GM13976 (cell line): ENCODE results near the gene GPR55.

ENCODE experiments used
- DNase-seq: peaks from one replicate; pipeline ENCODE4 v3.0.0; 2012; ENCODE audit warnings: low spot score
- in situ Hi-C: fragments of 300-500 bp; cut with MboI; formaldehyde crosslinking; loops from one replicate; pipeline ENCODE4 v1.12.0; 2022; ENCODE audit warnings: low sequenced_read_pairs, mixed read lengths, inconsistent platforms; ENCODE audit not compliant: unreplicated experiment
- TF ChIP-seq, protein P1 (sequence below): IDR thresholded peaks from 2 replicates; pipeline ENCODE4 v1.5.1; 2012; ENCODE audit warnings: borderline replicate concordance, mild to moderate bottlenecking; ENCODE audit not compliant: insufficient read depth; ENCODE audit errors: extremely low read depth, missing control alignments, control extremely low read depth

The GPR55 gene

DNA sequence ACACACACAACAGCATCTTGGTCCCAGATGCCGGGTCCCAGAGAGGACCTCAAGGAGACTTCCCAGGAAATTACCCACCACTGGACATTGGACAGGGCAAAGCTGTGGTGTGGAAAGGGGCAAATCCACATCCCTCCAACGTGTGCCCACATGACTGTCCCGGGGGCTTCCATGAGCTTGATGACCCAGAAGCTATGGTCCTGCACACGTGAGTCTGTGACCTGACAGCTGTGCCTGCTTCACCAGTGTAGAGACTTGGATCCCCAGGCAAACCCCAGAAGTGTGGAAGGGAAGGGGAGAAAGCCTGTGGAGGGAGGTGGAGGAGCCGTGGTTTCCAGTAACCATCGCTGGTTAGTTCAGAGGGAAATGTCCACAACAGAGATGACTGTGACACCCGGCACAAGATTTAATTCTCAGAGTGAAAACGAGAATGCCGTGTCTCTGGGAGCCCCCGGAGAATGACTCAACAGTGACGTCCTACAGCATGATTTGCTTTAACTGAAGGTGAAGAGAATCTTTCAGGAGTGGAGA is 19.1 kb upstream of the GPR55 start:
- peak; percentile 84 for DNase-seq
- TF ChIP-seq, protein P1, sequence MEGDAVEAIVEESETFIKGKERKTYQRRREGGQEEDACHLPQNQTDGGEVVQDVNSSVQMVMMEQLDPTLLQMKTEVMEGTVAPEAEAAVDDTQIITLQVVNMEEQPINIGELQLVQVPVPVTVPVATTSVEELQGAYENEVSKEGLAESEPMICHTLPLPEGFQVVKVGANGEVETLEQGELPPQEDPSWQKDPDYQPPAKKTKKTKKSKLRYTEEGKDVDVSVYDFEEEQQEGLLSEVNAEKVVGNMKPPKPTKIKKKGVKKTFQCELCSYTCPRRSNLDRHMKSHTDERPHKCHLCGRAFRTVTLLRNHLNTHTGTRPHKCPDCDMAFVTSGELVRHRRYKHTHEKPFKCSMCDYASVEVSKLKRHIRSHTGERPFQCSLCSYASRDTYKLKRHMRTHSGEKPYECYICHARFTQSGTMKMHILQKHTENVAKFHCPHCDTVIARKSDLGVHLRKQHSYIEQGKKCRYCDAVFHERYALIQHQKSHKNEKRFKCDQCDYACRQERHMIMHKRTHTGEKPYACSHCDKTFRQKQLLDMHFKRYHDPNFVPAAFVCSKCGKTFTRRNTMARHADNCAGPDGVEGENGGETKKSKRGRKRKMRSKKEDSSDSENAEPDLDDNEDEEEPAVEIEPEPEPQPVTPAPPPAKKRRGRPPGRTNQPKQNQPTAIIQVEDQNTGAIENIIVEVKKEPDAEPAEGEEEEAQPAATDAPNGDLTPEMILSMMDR: no peak
- in situ Hi-C loops: loop anchor here (5.0 kb wide), 1 partner anchor 43 kb away; no protein-coding TSS in a partner anchor

DNA sequence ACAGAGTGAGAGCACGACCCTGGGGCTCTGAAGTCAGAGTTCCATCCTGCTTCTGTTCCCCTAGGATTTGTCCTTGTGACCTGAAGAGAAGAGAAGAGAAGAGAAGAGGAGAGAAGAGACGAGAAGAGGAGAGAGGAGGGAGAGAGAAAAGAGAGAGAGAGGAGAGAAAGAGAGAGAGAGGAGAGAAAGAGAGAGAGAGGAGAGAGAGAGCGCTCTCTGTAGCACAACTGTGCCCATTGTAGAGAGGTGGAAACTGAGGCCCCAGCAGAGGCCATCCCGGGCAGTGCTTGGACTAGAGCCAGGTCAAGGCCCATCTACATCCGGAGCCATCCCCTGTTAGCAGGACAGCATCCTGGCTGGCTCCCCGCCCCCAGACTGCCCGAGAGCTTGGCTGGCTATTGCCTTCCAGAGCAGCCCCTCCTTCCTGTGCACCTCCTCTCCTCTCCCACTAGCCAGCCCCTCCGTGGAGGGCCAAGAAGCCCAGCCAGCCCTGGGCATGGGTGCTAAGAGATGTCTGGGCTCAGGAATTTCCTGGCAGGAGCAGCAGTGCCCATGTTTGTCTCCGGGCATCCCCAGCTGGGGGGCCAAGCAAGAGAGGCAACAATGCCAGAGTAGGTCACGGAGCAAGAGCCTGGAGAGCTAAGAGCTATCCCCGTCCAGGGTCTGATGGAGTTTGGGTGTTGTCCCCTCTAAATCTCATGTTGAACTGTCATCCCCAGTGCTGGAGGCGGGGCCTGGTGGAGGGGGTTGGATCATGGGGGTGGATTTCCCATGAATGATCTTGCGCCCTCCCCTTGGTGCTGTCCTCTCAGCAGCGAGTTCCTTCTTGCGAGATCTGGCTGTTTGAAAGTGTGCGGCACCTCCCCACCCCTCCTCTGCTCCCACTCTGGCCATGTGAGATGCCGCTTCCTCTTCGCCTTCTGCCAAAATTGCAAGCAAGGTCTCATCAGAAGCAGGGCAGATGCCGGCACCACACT is 18.2 kb upstream of the GPR55 start:
- TF ChIP-seq, protein P1: no peak
- DNase-seq: peak; percentile 87

DNA sequence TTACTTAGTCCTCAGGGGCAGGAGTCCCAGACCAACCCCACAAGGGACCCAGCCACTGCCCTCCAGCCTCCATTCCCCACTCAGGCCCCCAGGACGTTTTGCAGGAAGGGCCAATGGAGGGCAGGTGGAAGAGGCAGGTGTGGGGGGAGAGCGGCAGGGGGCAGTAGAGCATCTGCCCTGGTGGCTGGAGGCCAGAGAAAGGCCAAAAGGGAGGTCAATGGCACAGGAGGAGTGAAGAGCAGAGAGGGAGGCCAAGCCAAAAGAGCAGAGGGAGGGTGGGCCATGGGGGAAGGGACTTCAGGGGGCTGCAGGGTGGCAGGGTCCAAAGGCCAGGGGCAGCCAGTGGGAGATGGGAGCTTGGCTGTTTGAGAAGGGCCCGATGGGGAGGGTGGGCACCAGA is 17.3 kb upstream of the GPR55 start:
- TF ChIP-seq, protein P1: peak; percentile 78
- in situ Hi-C loops: loop anchor here (5.0 kb wide), 1 partner anchor 45 kb away; no protein-coding TSS in a partner anchor
- DNase-seq: peak; percentile 79

More for the DNA sequence above, 18.2 kb upstream of the GPR55 start:
- in situ Hi-C loops: loop anchor here (5.0 kb wide), 1 partner anchor 44 kb away; no protein-coding TSS in a partner anchor

DNA sequence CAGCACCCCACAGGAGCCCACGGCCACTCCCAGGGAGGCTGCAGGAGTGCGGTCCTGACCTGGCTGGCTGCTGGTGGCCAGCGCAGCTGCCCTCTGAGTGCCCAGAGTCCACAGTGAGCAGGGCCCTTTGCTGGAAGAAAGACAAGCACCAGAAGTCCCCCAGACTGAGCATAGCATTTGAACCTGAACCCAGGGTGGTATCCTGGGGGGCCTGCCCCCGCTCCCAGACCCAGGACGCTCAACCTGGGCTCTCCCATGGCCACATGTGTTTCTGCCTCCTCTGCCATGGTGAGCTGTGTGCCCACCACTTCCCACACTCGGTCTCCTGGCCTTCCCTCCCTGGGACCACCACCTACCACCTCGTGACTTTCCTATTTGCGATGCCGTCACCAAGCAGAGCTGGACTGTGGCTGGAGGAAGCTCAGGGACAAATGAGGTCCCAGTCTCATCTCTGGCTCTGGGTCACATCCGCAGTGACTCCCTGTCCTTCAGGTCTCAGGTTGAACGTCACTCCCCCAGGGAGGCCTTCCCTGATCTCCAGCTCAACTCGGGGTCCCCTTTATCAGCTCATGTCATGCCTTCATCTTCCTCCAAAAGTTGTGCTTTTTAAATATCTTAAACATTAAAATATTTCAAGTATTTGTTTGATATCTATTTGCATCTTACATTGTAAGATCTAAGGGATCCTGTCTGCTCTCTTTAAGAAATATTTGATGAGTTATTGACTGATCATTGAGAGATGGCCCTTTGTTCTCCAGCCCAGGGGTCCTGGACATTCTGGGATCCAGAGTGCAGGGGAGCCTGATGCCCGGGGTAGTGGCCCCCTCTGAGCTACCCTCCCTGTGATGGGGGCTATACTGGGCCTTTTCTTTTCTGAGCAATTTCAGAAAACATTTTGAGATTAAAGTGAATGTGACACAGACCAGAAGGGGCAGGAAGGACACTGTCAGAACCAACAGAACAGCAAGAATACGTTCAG is 16.4 kb upstream of the GPR55 start:
- TF ChIP-seq, protein P1: no peak
- DNase-seq: no peak
- in situ Hi-C loops: loop anchor here (5.0 kb wide), 1 partner anchor 46 kb away; no protein-coding TSS in a partner anchor

DNA sequence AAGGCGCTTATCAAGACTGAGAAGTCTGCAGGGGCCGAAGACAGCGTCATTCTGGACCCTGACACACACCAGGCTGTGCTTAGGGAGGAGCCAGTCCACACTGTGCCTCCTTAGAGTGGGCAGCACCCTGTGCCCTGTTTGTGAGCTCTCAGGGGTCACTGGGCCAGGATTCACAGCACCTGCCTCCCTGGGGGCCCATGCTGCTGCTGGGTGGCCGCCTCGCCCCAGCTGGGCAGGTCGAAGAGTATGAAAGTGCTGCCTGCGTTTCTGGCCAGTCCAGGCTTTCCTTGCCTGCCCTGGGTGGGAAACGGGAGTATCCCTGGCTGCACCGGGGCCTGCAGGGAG is 15.4 kb upstream of the GPR55 start:
- in situ Hi-C loops: loop anchor here (5.0 kb wide), 1 partner anchor 47 kb away; no protein-coding TSS in a partner anchor
- no peak for DNase-seq
- TF ChIP-seq, protein P1: no peak

DNA sequence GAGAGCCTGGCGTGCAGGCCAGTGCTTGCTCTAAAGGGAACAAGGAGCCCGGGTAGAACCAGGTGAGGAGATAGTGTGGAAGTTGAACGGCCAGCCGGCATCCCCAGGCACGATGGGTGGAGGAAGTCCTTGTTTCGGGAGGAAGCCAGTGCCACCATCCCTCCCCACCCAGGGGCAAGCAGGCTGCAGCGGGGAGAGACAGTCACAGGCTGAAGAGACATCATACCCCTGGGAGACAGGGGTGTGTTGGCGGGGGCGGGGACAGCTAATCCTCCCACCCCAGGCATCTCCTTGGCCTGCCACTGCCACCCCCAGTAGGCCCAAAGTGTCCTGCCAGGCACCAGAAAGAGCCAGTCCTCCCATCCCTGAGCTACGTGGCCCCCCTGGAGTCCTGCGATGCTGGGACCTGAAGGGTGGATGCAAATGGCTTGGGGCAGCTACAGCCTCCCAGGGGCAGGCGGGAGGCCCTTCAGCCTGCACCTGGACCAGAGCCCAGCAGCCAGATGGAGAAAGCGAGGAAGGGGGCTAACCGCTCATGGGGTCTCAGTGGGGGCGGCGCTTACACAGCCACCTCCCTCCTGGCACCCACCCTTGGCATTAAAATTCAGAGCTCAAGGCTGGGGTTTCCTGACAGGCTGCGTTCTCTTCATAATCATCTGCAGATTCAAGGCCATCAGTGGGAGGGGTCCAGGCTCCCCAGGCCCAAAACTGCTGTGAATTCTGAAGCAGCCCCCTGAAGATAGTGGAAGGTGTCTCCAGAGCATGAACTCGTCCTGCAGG is 14.8 kb upstream of the GPR55 start:
- in situ Hi-C loops: loop anchor here (5.0 kb wide), 1 partner anchor 47 kb away; no protein-coding TSS in a partner anchor
- no peak for DNase-seq
- TF ChIP-seq, protein P1: no peak
